ENCODE data around the gene CIAPIN1. TPM values are rescaled to one million over a fixed set of nuclear protein-coding genes. Genes with fewer than 3 reads are reported as not detected.

CIAPIN1 gene
- total and polyA plus RNA-seq, 2 of the 8 experiments (the other 6 are each of a cell fraction or from before 2014, with no cell fraction given), result 76.8 to 83.6 TPM

DNA sequence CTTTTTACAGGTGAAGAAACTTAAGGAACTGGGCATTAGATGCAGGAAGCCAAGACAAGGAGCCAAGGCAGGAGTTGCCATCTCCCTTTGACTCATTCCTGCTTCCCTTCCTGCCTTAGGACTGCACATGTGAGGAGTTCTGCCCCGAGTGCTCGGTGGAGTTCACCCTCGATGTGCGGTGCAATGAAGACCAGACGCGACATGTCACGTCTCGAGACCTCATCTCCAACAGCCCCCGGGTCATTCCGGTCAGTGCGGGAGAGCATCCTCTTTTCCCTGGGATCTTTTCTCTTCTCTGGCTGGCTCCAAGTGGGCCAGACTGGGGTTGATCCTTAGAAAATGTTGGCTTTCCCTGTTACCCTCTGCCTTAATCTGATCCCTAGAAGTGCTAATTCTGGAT lies 21.9 kb upstream of the CIAPIN1 start:
- no peak overlapping the region for H4K8ac ChIP-seq (ENCODE audit: extremely low read depth, insufficient read depth, low read length)
- H3K4me1 ChIP-seq (replicated peaks in 1 of 4; ENCODE audit: control insufficient read depth in 3 of 4, insufficient read depth in 4 of 4, low read length in 3 of 4), result peaks cover 5 to 24% (median 18%) of the 10 kb centered on the region in 4 experiments
- no peak overlapping the region for H3K4ac ChIP-seq (replicated peaks; ENCODE audit: insufficient read length, low read depth, low read length)
- peaks cover 2 to 5% of the 10 kb centered on the region in 2 experiments for H4K20me1 ChIP-seq (replicated peaks in 1 of 2; ENCODE audit: control insufficient read depth in 1 of 2, insufficient read depth in 2 of 2, low read length in 2 of 2)
- no peak overlapping the region for H2BK5ac ChIP-seq (ENCODE audit: low read depth, low read length)
- TF ChIP-seq, protein P1, sequence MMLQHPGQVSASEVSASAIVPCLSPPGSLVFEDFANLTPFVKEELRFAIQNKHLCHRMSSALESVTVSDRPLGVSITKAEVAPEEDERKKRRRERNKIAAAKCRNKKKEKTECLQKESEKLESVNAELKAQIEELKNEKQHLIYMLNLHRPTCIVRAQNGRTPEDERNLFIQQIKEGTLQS (IDR thresholded peaks at IDR 0.05; ENCODE audit: insufficient read depth, low read depth, low read length), result no peak
- TF ChIP-seq, protein P2, sequence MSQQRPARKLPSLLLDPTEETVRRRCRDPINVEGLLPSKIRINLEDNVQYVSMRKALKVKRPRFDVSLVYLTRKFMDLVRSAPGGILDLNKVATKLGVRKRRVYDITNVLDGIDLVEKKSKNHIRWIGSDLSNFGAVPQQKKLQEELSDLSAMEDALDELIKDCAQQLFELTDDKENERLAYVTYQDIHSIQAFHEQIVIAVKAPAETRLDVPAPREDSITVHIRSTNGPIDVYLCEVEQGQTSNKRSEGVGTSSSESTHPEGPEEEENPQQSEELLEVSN (IDR thresholded peaks at IDR 0.05), result no peak
- no peak overlapping the region for H3K56ac ChIP-seq (replicated peaks; ENCODE audit: insufficient read length, low read depth, low read length)
- H3K79me1 ChIP-seq (ENCODE audit: low read depth, low read length), result peaks cover 5% of the 10 kb centered on the region; the same call in 1 of the 2 replicates
- no peak overlapping the region for H2BK12ac ChIP-seq (ENCODE audit: low read depth, low read length)
- no peak overlapping the region for H2BK120ac ChIP-seq (replicated peaks; ENCODE audit: low read depth, low read length)
- no peak overlapping the region for H3K9ac ChIP-seq (replicated peaks in 1 of 4; ENCODE audit: extremely low read depth in 1 of 4, low read depth in 3 of 4, low read length in 3 of 4)
- H3K14ac ChIP-seq (ENCODE audit: insufficient read length), result no peak overlapping the region
- H2AFZ ChIP-seq (ENCODE audit: low read length), result no peak overlapping the region
- H3K79me2 ChIP-seq (ENCODE audit: control insufficient read depth in 1 of 2, insufficient read depth in 2 of 2, low read length in 2 of 2), result peaks cover 0 to 14% of the 10 kb centered on the region in 2 experiments; a peak in 2 of 4 replicates
- no peak overlapping the region for H3K27ac ChIP-seq (ENCODE audit: low read depth, low read length)
- 84% methylated on average over 11 of the region's 11 CpGs; no CpG with 5 or more reads in 1 of the 2 experiments for WGBS, 2 experiments (ENCODE audit: extremely low coverage in 1 of 2, insufficient coverage in 1 of 2, insufficient read length in 1 of 2, insufficient replicate concordance in 2 of 2, low coverage in 1 of 2, low lambda C conversion rate in 2 of 2, missing lambda C conversion rate in 1 of 2)
- ChIA-PET POLR2A (ENCODE audit: partially characterized antibody) (interaction anchor here (0.7 kb wide), 1 partner anchor 21 kb away, joined by 3 read pairs; no protein-coding TSS in a partner anchor), CTCF (ENCODE audit: partially characterized antibody) (no interaction called here)
- FAIRE-seq (no peak), DNase-seq (ENCODE audit: low read depth in 1 of 2, low spot score in 2 of 2) (no peak)
- H3K23me2 ChIP-seq (ENCODE audit: low read depth, low read length), result no peaks in the 10 kb centered on the region
- no peaks in the 10 kb centered on the region for H3K9me3 ChIP-seq (ENCODE audit: insufficient read depth in 2 of 2, low read depth in 1 of 2, low read length in 1 of 2)
- H4K91ac ChIP-seq (replicated peaks; ENCODE audit: insufficient read length, low read length), result no peak overlapping the region
- no peak overlapping the region for H3K18ac ChIP-seq (ENCODE audit: extremely low read depth, low read length)
- H3K27me3 ChIP-seq (replicated peaks in 1 of 4; ENCODE audit: control insufficient read depth in 3 of 4, extremely low read depth in 1 of 4, insufficient read depth in 3 of 4, low read length in 3 of 4), result no peaks in the 10 kb centered on the region
- H3K4me3 ChIP-seq (ENCODE audit: extremely low read depth in 1 of 4, insufficient read depth in 2 of 4, low read depth in 3 of 4, low read length in 4 of 4), result no peak overlapping the region
- H3K4me2 ChIP-seq (ENCODE audit: insufficient read depth in 1 of 2, low read depth in 2 of 2, low read length in 2 of 2), result no peak overlapping the region
- peaks cover 17 to 69% (median 51%) of the 10 kb centered on the region in 4 experiments for H3K36me3 ChIP-seq (ENCODE audit: control insufficient read depth in 2 of 4, insufficient read depth in 4 of 4, low read length in 3 of 4)
- no peak overlapping the region for H2BK15ac ChIP-seq (ENCODE audit: low read length)
- no peak overlapping the region for H2BK20ac ChIP-seq (ENCODE audit: low read length)
- H4K5ac ChIP-seq (ENCODE audit: insufficient read length, low read depth, low read length), result no peak overlapping the region
- H3K23ac ChIP-seq (ENCODE audit: insufficient read length), result no peak overlapping the region
- H2AK5ac ChIP-seq (ENCODE audit: low read depth, low read length), result no peak overlapping the region

All from H1 (cell line).